CD14-positive monocyte (primary cell): ENCODE results near the gene TMEM132C. TPM values are rescaled to one million over a fixed set of nuclear protein-coding genes. Genes with fewer than 3 reads are reported as not detected.

Source experiments
- DNase-seq, 3 donors: peaks; one replicate each; pipeline ENCODE4 v3.0.0-alpha.2; 2011 to 2022
- H2AFZ ChIP-seq: 2 replicates; pipeline ENCODE4 v1.6.0; 2012; ENCODE audit warnings: mild to moderate bottlenecking, low read depth, low read length, inconsistent platforms; ENCODE audit not compliant: insufficient read depth, poor library complexity, severe bottlenecking
- H3K27ac ChIP-seq, 2 donors: 1 replicate in 1 of 2; 2 replicates in 1 of 2; pipeline ENCODE4 v1.5.1; 2012 to 2013; ENCODE audit warnings: low read length in 2 of 2, control low read depth in 1 of 2, inconsistent platforms in 1 of 2, low read depth in 1 of 2, mild to moderate bottlenecking in 1 of 2
- H3K27me3 ChIP-seq, 2 donors: one replicate each; pipeline versions ENCODE4 v1.6.0 to v1.6.1; 2011 to 2013; ENCODE audit warnings: low read length in 2 of 2; ENCODE audit not compliant: control insufficient read depth in 2 of 2, insufficient read depth in 2 of 2
- H3K36me3 ChIP-seq, 2 donors: replicated peaks in 1 of 2; 1 replicate in 1 of 2; 2 replicates in 1 of 2; pipeline versions ENCODE4 v1.5.1 to v1.6.1; 2012 to 2013; ENCODE audit warnings: low read length in 2 of 2, control low read depth in 1 of 2, inconsistent platforms in 1 of 2, mild to moderate bottlenecking in 1 of 2; ENCODE audit not compliant: insufficient read depth in 2 of 2, control insufficient read depth in 1 of 2
- H3K4me1 ChIP-seq, 2 donors: 1 replicate in 1 of 2; 2 replicates in 1 of 2; pipeline versions ENCODE4 v1.5.1 to v1.6.1; 2012 to 2013; ENCODE audit warnings: low read length in 2 of 2, control low read depth in 1 of 2, inconsistent platforms in 1 of 2, mild to moderate bottlenecking in 1 of 2, moderate library complexity in 1 of 2; ENCODE audit not compliant: insufficient read depth in 2 of 2, control insufficient read depth in 1 of 2
- H3K4me2 ChIP-seq: replicated peaks from 2 replicates; pipeline ENCODE3; 2012; ENCODE audit warnings: low read length, moderate library complexity, mild to moderate bottlenecking; ENCODE audit not compliant: poor library complexity, severe bottlenecking; ENCODE audit errors: extremely low read depth
- H3K4me3 ChIP-seq, 3 experiments: fragments of 200-600 bp in 1 of 3; sonication (generic) in 1 of 3; replicated peaks in 1 of 3; 1 replicate in 2 of 3; 2 replicates in 1 of 3; pipeline ENCODE4 v1.5.1; 2011 to 2013; ENCODE audit warnings: low read length in 3 of 3, mild to moderate bottlenecking in 3 of 3, control low read depth in 2 of 3, low read depth in 2 of 3, inconsistent platforms in 1 of 3, moderate library complexity in 1 of 3
- H3K79me2 ChIP-seq: 2 replicates; pipeline ENCODE4 v1.6.0; 2012; ENCODE audit warnings: mild to moderate bottlenecking, control low read depth, inconsistent platforms, low read length, moderate library complexity; ENCODE audit not compliant: insufficient read depth
- H3K9ac ChIP-seq: 2 replicates; pipeline ENCODE4 v1.6.0; 2017; ENCODE audit warnings: low read length, mild to moderate bottlenecking; ENCODE audit not compliant: insufficient read depth, poor library complexity, severe bottlenecking
- H3K9me3 ChIP-seq, 2 donors: replicated peaks in 1 of 2; 1 replicate in 1 of 2; 2 replicates in 1 of 2; pipeline versions ENCODE4 v1.5.1 to v1.6.1; 2012 to 2013; ENCODE audit warnings: low read length in 2 of 2, control low read depth in 1 of 2; ENCODE audit not compliant: control insufficient read depth in 1 of 2, insufficient read depth in 1 of 2
- H4K20me1 ChIP-seq: 2 replicates; pipeline ENCODE4 v1.6.0; 2012; ENCODE audit warnings: mild to moderate bottlenecking, low read length, control low read depth, moderate library complexity; ENCODE audit not compliant: insufficient read depth
- H3K27ac Mint-ChIP-seq, 7 donors: one replicate each; pipeline ENCODE4 v1.8.0; 2020; ENCODE audit warnings: mild to moderate bottlenecking in 7 of 7, mixed read lengths in 7 of 7, moderate library complexity in 6 of 7, inconsistent platforms in 2 of 7
- H3K27me3 Mint-ChIP-seq, 3 donors: one replicate each; pipeline ENCODE4 v1.8.0; 2021 to 2022; ENCODE audit warnings: low read depth in 3 of 3, mild to moderate bottlenecking in 3 of 3, mixed read lengths in 3 of 3, moderate library complexity in 3 of 3, inconsistent platforms in 1 of 3
- H3K36me3 Mint-ChIP-seq, 2 donors: one replicate each; pipeline ENCODE4 v1.8.0; 2020; ENCODE audit warnings: mixed read lengths in 2 of 2, inconsistent platforms in 1 of 2, mild to moderate bottlenecking in 1 of 2
- H3K4me1 Mint-ChIP-seq: one replicate; pipeline ENCODE4 v1.8.0; 2020; ENCODE audit warnings: mild to moderate bottlenecking, mixed read lengths
- H3K4me3 Mint-ChIP-seq, 2 donors: one replicate each; pipeline ENCODE4 v1.8.0; 2020; ENCODE audit warnings: mild to moderate bottlenecking in 2 of 2, mixed read lengths in 2 of 2, moderate library complexity in 1 of 2
- H3K9me3 Mint-ChIP-seq, 7 donors: one replicate each; pipeline ENCODE4 v1.8.0; 2020 to 2022; ENCODE audit warnings: mixed read lengths in 7 of 7, mild to moderate bottlenecking in 6 of 7, moderate library complexity in 6 of 7, inconsistent platforms in 2 of 7
- CTCF ChIP-seq: fragments of 200-600 bp; IDR thresholded peaks from one replicate; pipeline ENCODE4 v1.8.0; 2022; ENCODE audit warnings: antibody characterized with exemption, mild to moderate bottlenecking
- WGBS: methylation state at CpG from one replicate; pipeline ENCODE4 v1.1.5; 2013; ENCODE audit warnings: missing lambda C conversion rate; ENCODE audit not compliant: insufficient coverage; 5-methylcytosine and 5-hydroxymethylcytosine counted together
- intact Hi-C, 2 donors: fragments of 100-400 bp; cut with micrococcal nuclease; formaldehyde crosslinking; loops; one replicate each; pipeline versions ENCODE4 v1.15.0 to v1.15.1; 2023
- polyA plus RNA-seq, 3 donors: library from polyadenylated mRNA; depleted of rRNA in 1 of 3; unstranded in 2 of 3; stranded (reverse) in 1 of 3; fragments of 300-500 nt in 2 of 3; fragments of >200 nt in 1 of 3; fragmentation: Illumina TruSeq in 2 of 3; gene quantifications; 1 replicate in 2 of 3; 2 replicates in 1 of 3; pipeline ENCODE4 v1.2.3, GENCODE V29; 2012 to 2021

Gene TMEM132C
- polyA plus RNA-seq, 3 donors, result not detected

GRCh38 chr12:128507470-128507869 is 240.5 kb downstream of the TMEM132C start:
- 95% methylated on average over 3 of the region's 7 CpGs for WGBS
- H3K36me3 Mint-ChIP-seq, result no peaks in the 10 kb centered on the region
- Histone ChIP-seq H3K36me3 (no peaks in the 10 kb centered on the region), H4K20me1 (no peaks in the 10 kb centered on the region), H3K4me3 (no peak overlapping the region), H3K9me3 (peaks cover 55 to 62% of the 10 kb centered on the region in 2 donors), H3K27ac (no peak overlapping the region), H3K9ac (no peak overlapping the region), H2AFZ (no peak overlapping the region), H3K27me3 (no peaks in the 10 kb centered on the region), H3K4me1 (no peaks in the 10 kb centered on the region), H3K79me2 (no peaks in the 10 kb centered on the region), H3K4me2 (no peak overlapping the region)
- H3K27ac Mint-ChIP-seq, result no peak overlapping the region
- intact Hi-C loops, result no loop called here
- no peak overlapping the region for H3K4me3 Mint-ChIP-seq
- no peaks in the 10 kb centered on the region for H3K4me1 Mint-ChIP-seq
- H3K27me3 Mint-ChIP-seq, result peaks cover 0 to 2% (median 0%) of the 10 kb centered on the region in 3 donors
- no peak for DNase-seq
- peaks cover 18 to 61% (median 34%) of the 10 kb centered on the region in 7 donors for H3K9me3 Mint-ChIP-seq
- TF ChIP-seq CTCF, result no peak

- H3K4me1 Mint-ChIP-seq, result no peaks in the 10 kb centered on the region
- intact Hi-C loops, result no loop called here
- H3K27me3 Mint-ChIP-seq, result peaks cover 0 to 2% (median 0%) of the 10 kb centered on the region in 3 donors
- no peaks in the 10 kb centered on the region for H3K36me3 ChIP-seq
- H3K9me3 Mint-ChIP-seq, result peaks cover 18 to 63% (median 34%) of the 10 kb centered on the region in 7 donors
- no peak overlapping the region for H3K27ac Mint-ChIP-seq
- DNase-seq, result no peak
- no peaks in the 10 kb centered on the region for H3K4me1 ChIP-seq
- H3K4me3 ChIP-seq, result no peak overlapping the region
- 100% methylated on average over 2 of the region's 4 CpGs for WGBS
- H2AFZ ChIP-seq, result no peak overlapping the region
- no peaks in the 10 kb centered on the region for H3K36me3 Mint-ChIP-seq
- H3K79me2 ChIP-seq, result no peaks in the 10 kb centered on the region
- no peak overlapping the region for H3K9ac ChIP-seq
- H3K4me2 ChIP-seq, result no peak overlapping the region
- H4K20me1 ChIP-seq, result no peaks in the 10 kb centered on the region
- H3K4me3 Mint-ChIP-seq, result no peak overlapping the region
- H3K9me3 ChIP-seq, result peaks cover 59 to 65% of the 10 kb centered on the region in 2 donors
- no peaks in the 10 kb centered on the region for H3K27me3 ChIP-seq
- no peak for TF ChIP-seq CTCF
- H3K27ac ChIP-seq, result no peak overlapping the region
These were observed 242.2 kb downstream of the TMEM132C start for GRCh38 chr12:128509170-128509569.
